GM18870 (cell line): ENCODE results near the gene MAST4.

Experiments
- ATAC-seq: cut with Tn5 transposase; IDR thresholded peaks from one replicate; pipeline ENCODE4 v1.9.1; 2021; ENCODE audit warnings: moderate library complexity; ENCODE audit not compliant: unreplicated experiment

MAST4 gene

DNA sequence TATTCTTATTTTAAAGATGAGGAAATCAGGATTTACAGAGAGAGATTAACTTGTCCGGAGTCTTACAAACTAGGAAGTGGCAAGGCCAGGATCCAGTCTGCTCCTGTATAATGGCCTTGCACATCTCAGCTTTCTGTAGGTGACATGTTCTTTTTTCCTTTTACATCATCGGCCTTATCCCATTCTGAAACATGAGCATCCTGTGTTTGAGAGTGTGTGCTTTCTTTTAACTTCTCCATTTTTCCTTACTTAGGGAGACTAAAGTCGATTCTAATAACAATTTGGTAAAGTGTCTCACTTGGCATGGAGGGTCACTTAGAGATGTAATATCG lies 385.8 kb downstream of the MAST4 start:
- no peak for ATAC-seq

DNA sequence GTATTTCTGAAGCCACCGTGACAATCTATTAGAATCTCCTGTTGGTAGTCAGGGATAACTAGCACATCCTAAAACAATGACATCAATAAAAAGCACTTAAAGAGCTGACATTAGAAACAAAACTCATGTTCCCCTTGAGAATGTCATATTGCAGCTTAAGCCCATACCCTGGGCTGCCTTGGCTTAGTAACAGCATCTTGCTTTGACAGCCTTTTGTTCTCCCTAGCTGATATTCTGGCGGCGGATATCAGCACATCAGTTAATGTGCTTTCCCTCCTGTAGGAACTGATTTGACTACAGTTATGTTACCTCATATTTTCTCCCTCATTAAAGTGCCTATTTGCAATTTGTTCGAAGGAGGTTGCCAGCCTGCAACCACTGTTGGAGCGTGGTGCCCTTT lies 386.3 kb downstream of the MAST4 start:
- no peak for ATAC-seq

DNA sequence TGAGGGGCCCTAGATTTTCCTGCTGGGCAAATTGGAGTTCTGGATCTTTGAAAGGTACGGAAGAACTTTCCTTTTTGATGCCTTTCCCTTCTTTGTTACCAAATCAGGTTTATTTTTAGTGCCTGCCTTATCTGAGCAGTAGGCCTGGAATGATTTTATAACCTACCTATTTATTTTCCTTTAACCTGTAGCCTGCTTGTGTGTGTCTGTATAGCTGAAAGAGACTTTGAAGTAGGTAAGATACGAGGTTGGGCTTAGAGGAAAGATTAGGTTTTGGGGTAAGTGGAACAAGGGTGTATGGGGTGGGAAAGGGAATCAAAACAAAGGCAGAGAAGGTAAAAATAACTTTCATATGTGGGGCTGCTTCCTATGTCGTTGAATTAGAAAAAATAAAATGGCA lies 389.2 kb downstream of the MAST4 start:
- ATAC-seq, result no peak

DNA sequence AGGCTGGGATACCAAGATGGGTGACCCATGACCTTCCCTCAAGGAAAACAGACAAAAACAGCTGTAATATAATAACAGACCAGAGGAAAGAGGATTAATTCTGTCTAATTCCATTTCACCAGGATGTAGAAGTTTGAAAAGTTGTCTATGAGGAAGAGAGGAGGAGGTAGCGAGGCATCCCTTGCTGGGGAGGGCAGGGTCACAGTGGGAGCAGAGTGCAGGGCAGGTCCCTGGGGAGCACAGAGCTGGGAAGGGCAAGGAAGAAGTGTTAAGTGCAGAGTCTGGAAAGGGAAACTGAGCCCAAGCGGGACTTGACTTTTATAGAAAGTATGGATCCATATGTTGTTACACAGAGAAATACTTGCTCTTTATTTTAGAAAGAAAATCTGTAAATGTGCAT lies 389.8 kb downstream of the MAST4 start:
- ATAC-seq, result no peak

DNA sequence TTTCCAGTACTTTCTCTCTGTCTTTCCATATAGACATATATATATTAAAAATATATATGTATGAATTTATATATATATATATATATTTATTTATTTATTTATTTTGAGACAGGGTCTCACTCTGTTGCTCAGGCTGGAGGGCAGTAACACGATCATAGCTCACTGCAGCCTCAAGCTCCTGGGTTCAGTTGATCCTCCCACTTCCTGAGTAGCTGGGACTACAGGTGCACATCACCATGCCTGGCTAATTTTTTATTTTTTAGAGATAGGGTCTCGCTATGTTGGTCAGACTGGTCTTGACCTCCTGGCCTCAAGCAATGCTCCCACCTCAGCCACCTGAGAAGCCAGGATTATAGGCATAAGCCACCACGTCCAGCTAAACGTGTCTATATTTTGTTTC lies 390.3 kb downstream of the MAST4 start:
- no peak for ATAC-seq

DNA sequence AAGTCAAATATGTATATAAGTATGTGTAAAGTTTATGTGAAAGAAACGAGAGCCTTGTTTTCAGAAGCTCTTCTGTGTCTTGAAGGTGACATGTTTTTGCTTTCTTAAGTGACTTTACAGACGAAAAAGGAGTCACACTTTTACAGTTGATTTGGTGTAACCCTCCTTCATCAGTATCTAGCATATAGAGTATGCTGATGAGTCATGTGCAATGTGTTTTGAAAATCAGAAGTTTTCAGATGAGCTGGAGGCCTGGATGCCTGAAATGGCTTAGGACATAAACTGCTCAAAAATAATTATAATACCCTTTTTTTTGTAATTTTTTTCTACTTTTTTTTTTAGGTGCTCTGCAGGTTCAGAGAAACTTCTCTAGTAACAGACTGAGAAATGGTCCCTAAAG lies 390.9 kb downstream of the MAST4 start:
- ATAC-seq, result no peak

DNA sequence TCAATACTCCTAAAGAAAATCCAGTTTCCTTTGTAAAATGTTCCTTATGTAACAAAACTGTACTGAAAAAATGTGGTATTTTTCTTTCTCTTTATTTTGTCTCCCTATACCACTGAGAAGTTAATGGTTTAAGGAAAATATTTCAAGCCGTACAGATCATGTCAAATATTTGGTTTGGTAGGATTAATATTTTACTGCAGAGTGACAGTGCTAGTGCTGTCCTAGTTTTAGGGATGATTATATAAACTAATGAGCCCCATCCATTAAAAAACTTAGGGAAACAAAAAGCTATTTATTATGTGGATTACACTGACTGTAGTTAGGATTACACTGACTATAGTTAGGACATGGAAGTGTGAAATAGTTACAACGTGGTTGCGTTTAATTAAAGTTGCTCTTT lies 391.3 kb downstream of the MAST4 start:
- no peak for ATAC-seq

DNA sequence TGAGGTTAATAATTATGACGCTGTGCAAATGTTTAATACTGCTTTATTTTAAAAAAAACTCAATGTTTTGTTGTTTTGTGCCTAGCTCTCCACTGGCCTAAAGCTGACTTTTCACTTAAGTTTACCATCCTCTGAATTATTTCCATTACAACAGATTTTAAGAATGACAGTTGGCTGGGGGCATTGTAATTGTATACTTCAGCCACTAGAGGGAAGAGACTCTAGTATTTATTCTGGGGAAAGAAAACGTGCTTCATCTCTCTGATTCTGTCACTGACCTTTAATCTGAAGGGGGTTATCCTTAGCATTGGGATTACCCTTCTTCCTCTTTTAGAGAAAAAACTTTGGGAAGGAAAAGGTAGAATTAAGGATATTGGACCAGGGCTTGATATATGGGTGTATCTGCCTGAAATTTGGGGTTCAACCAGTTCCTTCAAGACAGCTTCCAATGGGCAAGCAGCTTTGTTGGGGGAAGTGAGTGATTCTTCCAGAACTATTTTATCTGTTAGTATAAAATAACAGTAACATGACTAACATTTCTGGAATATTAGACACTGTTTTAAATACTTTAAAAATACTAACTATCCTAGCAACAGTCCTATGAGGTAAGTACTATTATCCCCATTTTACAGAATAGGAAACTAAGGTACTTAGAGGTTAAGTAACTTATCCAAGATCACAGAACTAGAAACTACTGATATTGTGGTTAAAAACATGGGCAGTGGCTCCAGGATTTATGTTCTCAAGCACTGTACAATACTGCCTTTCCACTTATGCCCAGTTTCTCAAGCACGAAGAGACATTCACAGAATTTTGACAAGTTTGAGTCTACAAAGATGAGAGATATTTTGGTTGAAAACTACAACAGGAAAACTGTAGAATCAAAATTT lies 392.0 kb downstream of the MAST4 start:
- ATAC-seq, result peak; percentile 48

DNA sequence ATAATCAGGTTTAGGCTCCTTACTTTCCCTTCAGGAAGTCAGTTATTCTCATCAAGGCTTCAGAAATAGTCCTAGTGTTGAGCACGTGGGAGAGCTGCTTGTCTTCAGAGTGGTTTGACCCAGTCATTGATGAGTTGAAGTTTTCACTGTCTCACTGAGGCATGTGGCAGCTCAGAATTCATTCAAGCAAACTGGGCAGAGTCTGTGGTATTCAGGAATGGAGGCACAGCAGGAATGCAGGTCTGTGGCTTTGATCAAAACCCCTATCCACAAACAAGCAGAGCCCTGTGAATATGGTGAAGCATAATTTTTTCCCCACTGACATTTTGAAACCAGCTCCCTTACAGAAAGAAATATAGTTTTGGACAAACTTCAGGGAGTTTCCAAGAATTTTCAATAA lies 393.1 kb downstream of the MAST4 start:
- no peak for ATAC-seq

DNA sequence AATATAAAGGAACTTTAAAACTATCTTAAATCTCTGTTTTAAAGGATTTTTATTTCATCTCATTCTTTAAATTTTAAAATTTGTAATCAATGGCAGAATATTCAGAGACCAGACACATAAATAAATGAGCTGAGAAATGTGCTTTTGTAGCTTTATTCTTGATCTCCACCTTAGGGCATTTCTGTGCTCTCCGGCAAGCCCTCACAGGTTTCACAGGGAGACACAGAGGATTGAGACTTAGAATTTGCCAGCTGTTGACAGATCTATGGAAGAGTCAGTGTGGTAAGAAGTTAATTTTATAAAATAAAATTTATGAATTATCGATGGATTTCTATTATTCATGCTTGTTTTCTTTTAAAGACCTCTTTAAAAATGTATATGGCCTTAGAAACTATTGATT lies 393.6 kb downstream of the MAST4 start:
- no peak for ATAC-seq

DNA sequence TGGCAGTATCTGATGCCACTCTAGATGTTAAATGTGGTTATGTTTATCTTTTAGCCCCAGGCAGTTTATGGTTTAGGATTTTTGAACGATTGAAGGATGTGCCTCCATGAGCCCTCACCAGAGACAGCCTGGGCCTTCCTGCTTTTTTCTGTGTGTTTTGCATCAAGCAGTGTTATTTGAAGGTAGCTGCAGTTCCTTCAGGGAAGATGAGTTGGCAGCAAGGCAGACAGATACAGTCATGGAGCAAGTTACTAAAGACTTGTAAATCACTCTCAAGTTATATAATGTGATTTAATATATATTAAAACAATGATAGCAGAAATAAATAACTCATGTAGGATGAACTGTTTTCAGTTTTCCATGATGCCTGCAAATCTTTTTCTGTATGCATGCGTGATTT lies 395.6 kb downstream of the MAST4 start:
- no peak for ATAC-seq

DNA sequence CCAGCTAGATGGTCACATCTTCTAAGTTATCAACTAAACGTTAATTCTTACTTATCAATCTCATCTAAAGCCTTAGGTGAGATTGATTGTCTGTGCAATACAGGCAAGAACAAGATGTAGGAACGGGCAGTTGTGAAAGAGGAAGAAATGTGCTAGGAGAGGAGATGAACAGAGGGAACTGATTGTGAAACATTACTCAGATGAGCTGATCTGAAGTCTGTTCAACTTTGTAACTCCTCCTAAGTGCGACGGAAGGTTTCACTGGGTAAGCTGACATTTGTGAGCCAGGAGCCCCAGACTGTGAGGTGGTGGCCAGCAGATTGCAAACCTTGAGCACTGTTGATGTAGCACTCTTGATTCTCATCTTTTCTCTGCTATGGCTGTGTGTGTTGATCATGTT lies 396.4 kb downstream of the MAST4 start:
- no peak for ATAC-seq

DNA sequence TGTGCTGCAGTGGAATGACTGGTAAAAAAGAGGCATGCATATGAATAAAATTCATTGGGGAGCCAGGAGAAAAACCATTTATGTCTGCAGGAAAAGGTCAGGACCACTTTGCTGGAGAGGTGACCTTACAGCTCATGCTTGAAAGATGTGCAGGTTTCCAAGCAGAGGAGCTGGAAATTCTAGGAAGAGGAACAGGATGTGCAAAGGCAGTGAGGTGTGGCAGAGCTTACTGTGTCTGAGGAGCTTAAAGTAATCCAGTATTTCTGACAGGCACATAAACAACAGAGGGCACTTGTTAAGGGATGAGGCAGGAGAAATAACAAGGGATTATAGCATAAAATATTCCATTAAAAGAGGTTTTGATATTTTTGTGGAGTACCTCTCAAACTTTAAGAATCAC lies 397.3 kb downstream of the MAST4 start:
- ATAC-seq, result no peak

DNA sequence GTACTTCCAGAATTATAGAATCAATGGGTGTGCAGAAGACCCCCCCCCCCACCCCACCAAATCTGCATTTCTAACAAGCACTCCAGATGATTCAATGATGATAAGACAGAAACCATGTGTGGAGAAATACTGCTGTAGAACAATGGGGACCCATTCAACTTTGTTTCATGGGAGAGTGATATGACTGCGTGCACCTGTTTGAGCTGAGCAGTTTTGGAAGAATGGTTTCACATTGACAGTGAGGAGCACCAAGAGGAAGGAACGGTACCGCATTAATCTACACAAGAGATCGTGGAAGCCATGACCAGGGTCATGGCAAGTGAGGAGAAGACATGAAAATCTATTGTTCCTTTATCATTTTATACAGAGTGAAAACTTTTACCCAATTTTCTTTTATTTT lies 397.7 kb downstream of the MAST4 start:
- ATAC-seq, result no peak

DNA sequence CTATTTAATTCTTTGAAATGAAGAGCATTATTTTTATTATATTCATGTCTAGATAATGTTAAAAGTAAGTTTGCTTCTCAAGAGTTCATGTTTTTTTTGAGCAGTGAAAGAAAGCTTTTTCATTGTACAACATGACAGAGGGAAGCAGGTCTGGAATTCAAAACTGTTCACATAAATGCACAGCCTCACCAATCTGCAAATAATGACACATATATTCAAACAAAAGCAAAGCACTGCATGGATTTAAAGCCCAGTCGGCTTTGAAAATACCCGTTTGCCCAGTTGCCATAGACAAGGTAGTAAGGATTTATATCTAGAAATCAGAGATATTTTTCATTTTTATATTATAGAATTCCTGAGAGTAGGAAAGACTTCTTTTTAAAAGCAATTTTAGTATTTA lies 398.6 kb downstream of the MAST4 start:
- ATAC-seq, result no peak

DNA sequence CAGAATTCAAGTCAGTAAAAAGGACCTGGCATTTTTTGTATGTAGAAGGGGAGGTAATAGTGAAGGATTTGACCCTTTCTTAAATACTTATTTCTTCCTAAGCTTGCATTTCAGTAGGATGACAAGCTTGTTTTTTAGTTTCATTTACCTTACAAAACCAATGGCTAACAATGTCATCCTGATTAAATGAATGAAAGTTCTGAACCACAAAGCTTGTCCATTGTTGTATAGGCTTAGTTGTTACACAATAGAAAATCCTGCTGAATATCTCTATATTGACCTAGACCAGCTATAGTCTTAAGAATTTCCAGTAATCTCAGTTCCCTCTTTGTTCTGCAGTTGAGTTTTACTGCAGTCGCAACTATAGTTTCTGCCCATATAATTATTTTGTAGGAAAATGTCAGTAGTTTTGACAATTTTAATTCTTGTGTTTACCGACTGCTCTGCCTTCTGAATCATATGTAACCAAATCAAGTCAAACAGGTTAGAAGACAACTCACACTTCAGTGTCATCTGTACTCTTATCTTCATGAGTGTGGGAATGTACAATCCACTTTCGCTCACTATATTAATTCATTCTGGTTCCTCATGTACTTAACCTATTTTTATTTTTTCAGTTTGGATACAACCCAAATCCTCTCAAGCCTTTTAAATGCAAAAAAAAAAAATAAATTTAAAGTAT lies 404.7 kb downstream of the MAST4 start:
- ATAC-seq, result no peak

DNA sequence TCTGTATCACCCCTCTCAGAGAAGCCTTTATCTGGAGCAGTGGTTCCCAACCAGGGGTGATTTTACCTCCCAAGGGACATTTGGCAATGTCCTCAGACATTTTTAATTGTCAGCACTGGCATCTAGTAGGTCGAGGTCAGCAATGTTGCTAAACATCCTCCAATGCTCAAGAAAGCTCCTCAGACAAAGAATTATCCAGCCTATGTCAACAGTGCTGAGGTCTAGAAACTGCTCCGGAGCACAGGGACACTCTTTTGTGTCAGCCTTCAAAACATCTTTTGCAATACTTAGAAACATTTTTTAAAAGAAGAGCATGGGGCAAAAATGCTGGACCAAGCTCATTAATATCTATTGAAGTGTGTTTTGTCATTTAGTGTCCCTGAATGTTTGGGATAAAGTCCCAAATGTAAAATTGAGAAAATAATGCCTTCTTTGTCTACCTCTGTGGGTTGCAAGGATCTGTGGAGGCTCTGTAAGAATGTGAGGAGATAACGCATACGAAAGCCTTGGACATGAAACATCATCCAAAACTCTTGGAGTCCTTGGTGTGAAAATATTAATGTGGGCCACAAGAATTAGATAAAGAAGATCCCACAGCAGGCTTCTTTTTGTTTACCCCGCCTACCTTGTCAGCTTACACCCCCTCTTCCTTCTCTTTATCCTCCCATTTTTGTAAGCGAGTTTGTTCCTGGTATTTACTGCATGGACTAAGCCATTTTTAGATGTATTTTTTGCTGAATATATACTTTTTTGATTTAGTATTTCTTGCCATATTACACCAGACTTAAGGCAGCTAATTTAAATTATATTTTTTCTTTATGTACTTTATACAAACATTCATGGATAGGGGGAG lies 406.9 kb downstream of the MAST4 start:
- ATAC-seq, result no peak

DNA sequence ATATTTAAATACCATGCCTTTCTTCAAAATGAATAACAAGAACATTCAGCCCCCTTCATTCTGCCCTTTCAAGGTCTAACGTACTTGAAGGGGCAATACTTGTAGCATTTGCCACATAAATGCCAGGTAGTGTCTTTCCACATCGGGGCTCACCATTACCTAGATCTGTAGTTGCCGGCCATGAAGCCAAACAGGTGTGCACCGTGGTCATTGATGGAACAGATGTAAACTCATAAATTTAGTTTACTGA lies 407.4 kb downstream of the MAST4 start:
- no peak for ATAC-seq

DNA sequence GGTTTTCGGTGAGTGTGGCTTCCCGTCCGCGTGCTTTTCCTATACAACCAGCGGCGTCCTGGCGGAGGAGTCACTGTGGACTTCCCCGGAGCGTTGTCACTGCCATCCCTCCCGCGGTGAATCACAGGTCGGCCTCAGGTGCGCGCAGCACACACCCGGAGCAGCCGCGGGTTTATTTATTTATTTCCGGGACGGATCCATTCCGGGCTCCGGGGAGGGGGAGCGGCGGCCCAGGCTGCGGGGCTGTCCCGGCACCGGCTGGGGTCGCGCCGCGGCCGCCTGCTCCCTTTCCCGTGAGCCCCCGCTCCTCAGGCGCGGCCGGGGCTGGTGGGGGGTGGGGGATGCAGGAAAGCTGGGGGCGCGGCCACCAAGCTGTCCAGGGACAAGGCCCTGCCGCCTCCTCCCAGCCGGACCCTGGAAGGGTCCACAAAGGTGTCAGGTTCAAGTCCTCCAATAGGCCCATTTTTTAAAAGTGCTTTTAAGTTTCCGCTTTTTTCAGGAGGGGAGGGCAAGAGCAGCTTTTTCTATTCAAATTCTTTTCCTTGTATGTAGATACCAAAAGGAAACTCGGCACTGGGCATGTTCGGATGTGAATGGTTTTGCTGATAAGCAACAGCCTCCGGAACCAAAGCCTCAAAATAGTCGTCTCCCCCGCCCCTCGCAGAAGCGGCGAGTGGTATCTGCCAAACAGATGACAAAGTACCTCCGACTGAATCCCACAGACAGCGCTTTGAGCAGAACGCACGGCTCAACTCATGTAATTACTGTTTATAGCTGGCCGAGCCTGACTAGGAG lies 407.9 kb downstream of the MAST4 start:
- ATAC-seq, result no peak

DNA sequence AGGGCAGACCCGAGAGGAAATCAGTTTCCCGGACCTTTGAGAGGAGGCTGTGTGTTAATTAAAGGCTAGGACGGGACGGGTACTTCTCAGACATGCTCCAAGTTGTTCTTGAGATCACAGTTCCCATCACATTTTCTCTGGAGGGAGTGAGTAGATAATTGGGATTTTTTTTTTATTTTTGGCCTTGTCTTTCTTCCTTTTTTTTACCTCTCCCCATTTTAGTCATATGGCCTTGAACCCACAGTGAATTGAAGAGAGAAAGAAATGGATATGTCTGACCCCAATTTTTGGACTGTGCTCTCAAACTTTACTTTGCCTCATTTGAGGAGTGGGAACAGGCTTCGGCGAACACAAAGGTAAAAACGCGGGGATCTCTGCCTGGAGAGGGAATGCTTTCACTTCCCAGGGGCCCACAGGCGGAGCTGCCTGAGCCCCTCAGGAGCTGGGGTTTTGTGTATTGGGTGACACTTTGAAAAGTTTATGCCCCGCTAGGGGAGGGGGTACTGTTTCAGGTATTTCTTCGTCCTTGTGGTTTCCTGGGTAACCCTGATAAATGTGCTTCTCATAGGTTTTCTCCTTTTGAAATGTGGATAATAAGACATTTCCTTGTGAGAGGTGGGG lies 408.6 kb downstream of the MAST4 start:
- no peak for ATAC-seq
